D341Med (cell line): ENCODE measurements around the gene CD83.
"Not testable (repeated sequence)": the region's sequence is repeated elsewhere in the genome, so short reads cannot be mapped to it uniquely, and the experiment has no call there.

Experiments used
- DNase-seq: peaks from one replicate; pipeline ENCODE4 v3.0.0; 2012; ENCODE audit warnings: low spot score

CD83 gene, protein sequence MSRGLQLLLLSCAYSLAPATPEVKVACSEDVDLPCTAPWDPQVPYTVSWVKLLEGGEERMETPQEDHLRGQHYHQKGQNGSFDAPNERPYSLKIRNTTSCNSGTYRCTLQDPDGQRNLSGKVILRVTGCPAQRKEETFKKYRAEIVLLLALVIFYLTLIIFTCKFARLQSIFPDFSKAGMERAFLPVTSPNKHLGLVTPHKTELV

DNA sequence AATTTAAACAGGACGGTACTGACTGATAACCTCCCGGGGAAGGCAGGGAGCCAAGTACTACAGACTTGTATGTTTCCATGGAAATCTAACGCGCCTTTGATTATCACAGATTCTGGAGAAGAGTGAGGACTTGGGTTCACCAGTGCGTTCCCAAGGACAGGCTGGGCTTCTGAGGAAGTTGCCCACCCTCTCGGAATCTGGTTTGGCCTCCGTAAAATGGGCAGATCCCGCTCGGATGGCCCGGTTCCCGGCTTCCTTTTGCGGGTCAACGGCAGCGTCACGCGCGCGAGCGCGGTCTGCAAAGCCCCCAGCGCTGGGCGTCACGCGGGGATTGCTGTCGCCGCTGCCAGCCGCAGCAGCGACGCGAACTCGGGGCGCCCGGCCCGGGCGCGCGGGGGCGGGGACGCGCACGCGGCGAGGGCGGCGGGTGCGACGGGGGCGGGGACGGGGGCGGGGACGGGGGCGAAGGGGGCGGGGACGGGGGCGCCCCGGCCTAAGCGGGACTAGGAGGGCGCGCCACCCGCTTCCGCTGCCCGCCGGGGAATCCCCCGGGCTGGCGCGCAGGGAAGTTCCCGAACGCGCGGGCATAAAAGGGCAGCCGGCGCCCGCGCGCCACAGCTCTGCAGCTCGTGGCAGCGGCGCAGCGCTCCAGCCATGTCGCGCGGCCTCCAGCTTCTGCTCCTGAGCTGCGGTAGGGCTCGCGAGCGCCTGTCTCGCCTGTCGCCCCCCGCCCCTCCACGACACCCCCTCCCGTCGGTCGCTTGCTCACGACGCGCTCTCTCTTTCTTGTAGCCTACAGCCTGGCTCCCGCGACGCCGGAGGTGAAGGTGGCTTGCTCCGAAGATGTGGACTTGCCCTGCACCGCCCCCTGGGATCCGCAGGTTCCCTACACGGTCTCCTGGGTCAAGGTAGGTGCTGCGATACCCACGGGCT is at the start of gene CD83:
Gene CD83 (plus strand): TSS at position 615 of the 933 bp plus-strand sequence. CDS start 40 bp downstream, at position 655.
- DNase-seq = peak; percentile 96

DNA sequence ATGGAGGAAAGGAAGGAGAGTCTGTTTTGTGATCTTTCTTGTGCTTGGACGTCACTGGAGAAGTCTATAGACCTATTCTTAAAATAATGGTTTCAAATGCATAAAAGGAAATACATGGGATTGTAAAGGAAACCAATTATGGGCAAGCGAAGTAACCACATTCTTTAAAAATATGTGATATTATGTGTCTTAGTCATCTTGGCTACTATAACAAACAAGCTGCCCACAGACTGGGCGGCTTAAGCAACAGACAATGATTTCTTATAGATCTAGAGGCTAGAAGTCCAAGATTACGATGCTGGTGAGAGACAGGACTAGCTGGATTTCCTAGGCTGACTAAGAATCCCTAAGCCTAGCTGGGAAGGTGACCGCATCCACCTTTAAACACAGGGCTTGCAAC is 49.4 kb upstream of the CD83 start:
- DNase-seq = no peak

GRCh38 chr6:14068623-14069022 is 48.9 kb upstream of the CD83 start:
- DNase-seq = no peak

DNA sequence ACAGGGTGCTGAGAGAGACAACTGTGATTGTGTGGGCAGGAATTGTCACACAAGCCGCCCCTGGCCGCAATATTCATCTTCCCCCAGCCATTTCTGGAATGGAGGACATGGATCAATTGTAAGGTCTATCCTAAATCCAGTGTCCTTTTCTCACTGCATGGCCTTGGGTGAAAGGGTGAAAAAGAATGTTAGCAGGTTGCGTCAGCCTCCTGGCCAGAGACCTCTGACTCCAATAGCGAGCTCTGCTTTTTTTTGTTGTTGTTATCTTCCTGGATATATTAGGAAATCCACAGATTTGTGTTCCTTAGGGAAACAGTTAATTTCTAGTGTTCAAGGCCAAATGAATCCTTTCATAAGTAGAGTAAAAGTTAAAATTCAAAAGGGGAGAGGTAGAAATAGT is 47.1 kb upstream of the CD83 start:
- no peak for DNase-seq

DNA sequence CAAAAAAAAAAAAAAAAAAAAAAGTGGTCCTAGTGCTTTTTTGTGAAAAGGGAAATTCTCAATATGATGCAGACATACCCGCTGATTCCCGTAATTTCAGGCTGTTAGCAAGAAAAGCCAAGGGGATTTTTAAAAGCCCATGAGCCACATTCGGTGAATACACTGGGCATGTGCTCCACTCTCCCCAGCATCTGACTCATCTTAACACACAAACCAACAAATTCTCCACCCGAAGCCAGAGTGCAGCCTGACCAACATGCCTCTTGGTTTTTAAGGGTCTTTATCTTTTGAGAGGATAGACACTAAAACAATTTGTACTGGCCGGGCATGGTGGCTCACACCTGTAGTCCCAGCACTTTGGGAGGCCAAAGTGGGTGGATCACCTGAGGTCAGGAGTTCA is 45.5 kb upstream of the CD83 start:
- DNase-seq = no peak

GRCh38 chr6:14073561-14074354 is 43.8 kb upstream of the CD83 start:
- DNase-seq = not testable (repeated sequence)

- DNase-seq = no peak
These were observed 43.0 kb upstream of the CD83 start for GRCh38 chr6:14074476-14075094.

DNA sequence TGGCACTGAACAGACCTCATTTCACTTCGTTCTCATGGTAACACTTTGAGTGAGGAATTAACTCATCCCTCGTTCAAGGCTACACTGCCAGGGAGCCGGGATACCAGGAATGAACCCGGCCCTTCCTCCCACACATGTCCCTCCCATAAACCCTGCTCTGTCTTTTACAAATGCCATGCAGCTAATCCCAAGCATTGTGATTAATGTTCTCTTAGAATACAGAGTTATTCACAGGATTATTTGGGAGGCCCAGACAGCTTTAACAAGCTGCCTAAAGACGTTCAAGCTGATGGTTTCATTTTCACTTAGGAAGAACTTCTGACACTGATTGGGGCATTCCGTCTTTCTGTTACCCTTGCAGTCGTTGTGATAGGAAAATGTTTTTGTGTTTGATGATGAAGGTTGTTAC is 42.5 kb upstream of the CD83 start:
- DNase-seq = peak; percentile 40

DNA sequence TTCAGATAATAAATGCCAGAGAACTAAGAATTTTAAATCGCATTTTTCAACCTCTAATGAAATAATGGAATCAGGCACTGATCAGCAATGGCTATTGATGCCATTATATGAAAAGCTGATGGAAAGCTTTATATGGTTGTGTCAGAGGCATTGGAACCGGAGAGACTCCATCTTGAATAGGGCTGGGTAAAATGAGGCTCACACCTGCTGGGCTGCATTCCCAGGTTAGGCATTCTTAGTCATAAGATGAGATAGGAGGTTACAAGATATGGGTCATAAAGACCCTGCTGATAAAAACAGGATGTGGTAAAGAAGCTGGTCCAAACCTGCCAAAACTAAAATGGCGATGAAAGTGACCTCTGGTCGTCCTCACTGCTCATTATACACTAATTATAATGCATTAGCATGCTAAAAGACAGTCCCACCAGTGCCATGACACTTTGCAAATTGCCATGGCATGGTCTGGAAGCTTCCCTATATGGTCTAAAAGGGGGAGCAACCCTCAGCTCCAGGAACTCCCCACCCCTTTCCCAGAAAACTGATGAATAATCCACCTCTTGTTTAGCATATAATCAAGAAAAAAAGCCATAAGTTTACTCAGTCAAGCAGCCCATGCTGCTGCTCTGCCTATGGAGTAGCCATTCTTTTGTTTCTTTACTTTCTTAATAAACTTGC is 40.2 kb upstream of the CD83 start:
- DNase-seq = no peak

DNA sequence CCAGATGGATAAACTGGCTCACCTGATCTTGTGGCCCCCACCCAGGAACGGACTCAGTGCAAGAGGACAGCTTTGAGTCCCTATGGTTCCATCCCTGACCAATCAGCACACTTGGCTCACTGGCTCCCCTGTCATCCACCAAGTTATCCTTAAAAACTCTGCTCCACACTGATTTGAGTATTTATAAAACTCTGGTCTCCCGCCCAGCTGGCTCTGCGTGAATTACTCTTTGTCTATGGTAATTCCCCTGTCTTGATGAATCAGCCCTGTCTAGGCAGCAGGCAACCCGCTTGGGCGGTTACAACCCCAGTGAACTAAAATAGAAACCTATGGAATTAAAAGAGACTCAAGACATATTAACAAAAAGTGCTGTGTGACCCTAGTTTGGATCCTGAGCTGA is 38.1 kb upstream of the CD83 start:
- DNase-seq = no peak

DNA sequence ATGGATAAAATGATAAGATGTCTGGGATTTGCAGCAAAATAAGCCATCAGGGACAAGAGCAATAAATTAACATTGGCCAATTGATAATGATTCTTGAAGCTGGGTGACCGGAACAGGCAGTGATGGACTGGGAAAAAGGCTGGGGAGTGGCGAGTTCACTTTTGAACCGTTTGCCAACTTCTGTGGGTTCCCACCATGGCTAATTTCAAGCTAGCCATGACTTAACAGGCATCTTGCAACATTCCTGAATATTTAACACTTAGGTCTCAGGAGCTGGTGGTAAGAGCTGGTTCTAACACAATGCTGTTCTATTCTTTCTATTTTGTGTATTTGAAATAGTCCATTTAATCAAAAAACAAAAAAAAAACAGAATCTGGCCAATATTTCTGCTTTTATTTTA is 37.6 kb upstream of the CD83 start:
- no peak for DNase-seq

DNA sequence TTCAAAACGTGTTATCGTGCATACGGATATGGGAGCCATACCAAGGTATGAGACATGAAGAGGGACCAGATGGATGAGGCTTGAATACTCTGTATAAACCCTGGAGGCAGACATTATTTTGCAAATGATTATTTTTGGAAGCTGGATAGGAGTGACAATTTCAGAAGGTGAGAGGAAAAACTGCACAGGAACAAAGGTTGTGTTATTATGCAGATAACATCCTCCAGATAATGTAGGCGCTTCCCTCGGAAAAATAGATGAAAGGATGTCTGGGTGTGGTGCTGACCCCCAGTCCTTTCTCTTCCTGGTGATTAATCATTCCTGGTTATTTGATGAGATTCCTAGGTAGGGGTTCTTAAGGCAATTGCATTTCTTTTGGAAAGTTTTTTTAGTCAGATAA is 36.4 kb upstream of the CD83 start:
- DNase-seq = no peak

GRCh38 chr6:14082771-14083170 is 34.8 kb upstream of the CD83 start:
- DNase-seq = no peak

- DNase-seq = no peak
These were observed 34.3 kb upstream of the CD83 start for GRCh38 chr6:14083262-14083661.

DNA sequence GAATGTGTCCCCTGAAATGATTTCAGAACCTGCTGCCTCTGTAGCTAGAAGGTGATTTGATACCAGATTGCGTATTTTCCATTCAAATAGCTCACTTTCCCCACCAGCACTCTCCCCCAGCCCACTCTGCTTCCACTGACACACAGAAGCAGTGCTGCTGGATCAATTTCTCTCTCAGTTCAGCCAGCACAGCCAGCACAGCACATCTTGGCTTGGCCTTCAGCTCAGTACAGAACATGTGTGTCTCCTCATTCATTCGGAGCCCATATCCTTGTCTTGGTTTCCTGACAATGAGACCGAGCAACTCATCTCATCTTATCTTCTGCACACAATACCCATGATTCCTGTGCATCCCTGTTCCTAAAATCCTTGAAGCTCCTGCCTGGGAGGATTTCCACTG is 33.8 kb upstream of the CD83 start:
- no peak for DNase-seq

DNA sequence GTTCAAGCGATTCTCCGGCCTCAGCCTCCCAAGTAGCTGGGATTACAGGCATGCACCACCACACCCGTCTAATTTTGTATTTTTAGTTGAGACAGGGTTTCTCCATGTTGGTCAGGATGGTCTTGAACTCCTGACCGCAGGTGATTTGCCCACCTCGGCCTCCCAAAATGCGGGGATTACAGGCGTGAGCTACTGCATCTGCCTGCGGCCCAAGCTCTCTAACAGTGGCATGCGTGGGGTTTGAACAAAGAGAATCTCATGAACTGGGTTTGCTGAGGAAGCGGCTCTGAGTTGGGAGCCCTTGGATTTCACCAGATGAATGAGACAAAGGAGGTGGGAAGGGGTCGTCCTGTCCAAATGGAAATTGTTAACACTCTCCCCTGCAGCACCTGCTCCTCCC is 33.2 kb upstream of the CD83 start:
- DNase-seq = no peak

DNA sequence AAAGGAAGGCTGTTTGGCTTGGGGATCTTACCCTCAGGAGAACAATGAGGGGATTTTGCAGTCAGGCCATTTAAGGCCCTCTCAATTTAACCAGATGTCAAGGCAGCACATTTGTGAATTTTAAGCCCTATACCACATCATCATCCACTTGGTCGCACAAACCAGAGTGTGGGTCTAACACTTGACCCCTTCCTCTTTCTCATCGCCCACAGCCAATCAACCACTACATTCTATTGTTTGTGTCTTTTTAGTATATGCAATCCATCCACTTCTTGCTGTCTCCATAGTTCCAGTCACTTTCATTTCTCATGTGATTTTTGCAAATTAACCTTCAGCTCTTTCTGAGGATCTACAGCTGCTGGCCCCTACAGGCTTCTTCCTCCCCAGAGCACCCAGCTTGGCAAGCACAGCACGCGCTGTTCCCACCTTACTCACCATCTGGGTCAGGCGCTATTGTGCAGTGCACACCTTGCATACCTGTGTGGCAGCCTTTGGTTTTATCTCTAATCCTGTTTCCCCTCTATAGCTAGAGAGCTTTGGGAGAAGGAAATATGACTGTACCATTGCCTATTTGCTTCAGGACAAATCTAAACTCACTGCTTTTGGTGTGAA is 32.3 kb upstream of the CD83 start:
- no peak for DNase-seq

- no peak for DNase-seq
These were observed 30.9 kb upstream of the CD83 start for GRCh38 chr6:14086701-14087100.

- DNase-seq = no peak
These were observed 28.9 kb upstream of the CD83 start for GRCh38 chr6:14088600-14089192.

- DNase-seq = no peak
These were observed 28.3 kb upstream of the CD83 start for GRCh38 chr6:14089224-14089623.
